Inflammatory macrophage treated with lipopolysaccharide for 4 hours (primary cell): ENCODE data around the gene PSEN2.

Source experiments
- DNase-seq: peaks from one replicate; pipeline ENCODE4 v3.0.0-alpha.2; 2020

The PSEN2 gene

GRCh38 chr1:226887006-226887405, 16.6 kb downstream of the PSEN2 start:
- no peak for DNase-seq

- no peak for DNase-seq
These were observed 17.6 kb downstream of the PSEN2 start for GRCh38 chr1:226888021-226888420.

GRCh38 chr1:226888816-226889215, 18.4 kb downstream of the PSEN2 start:
- DNase-seq = no peak

- DNase-seq = no peak
These were observed 19.4 kb downstream of the PSEN2 start for GRCh38 chr1:226889616-226890330.

- DNase-seq = no peak
These were observed 20.1 kb downstream of the PSEN2 start for GRCh38 chr1:226890331-226891108.

GRCh38 chr1:226891346-226891745, 20.9 kb downstream of the PSEN2 start:
- DNase-seq = no peak

GRCh38 chr1:226891846-226892523, 21.6 kb downstream of the PSEN2 start:
- peak; percentile 55 for DNase-seq

GRCh38 chr1:226892524-226892875, 22.1 kb downstream of the PSEN2 start:
- no peak for DNase-seq

GRCh38 chr1:226893936-226894335, 23.5 kb downstream of the PSEN2 start:
- no peak for DNase-seq

GRCh38 chr1:226894826-226895225, 24.4 kb downstream of the PSEN2 start:
- DNase-seq = no peak

GRCh38 chr1:226895644-226896043, 25.2 kb downstream of the PSEN2 start:
- no peak for DNase-seq

- peak; percentile 38 for DNase-seq
These were observed 27.8 kb downstream of the PSEN2 start for GRCh38 chr1:226898246-226898645.

GRCh38 chr1:226901421-226901820, 31.0 kb downstream of the PSEN2 start:
- no peak for DNase-seq

GRCh38 chr1:226902601-226903000, 32.2 kb downstream of the PSEN2 start:
- DNase-seq = no peak

- no peak for DNase-seq
These were observed 33.7 kb downstream of the PSEN2 start for GRCh38 chr1:226903819-226904716.

GRCh38 chr1:226904772-226905171, 34.4 kb downstream of the PSEN2 start:
- DNase-seq = no peak

- no peak for DNase-seq
These were observed 38.0 kb downstream of the PSEN2 start for GRCh38 chr1:226908419-226908818.

- no peak for DNase-seq
These were observed 38.5 kb downstream of the PSEN2 start for GRCh38 chr1:226908913-226909312.

- peak; percentile 2 for DNase-seq
These were observed 42.3 kb downstream of the PSEN2 start for GRCh38 chr1:226912587-226913176.

GRCh38 chr1:226915672-226915995, 45.2 kb downstream of the PSEN2 start:
- DNase-seq = no peak

GRCh38 chr1:226916497-226916896, 46.1 kb downstream of the PSEN2 start:
- no peak for DNase-seq

- no peak for DNase-seq
These were observed 49.2 kb downstream of the PSEN2 start for GRCh38 chr1:226919587-226919986.

GRCh38 chr1:226919995-226920394, 49.6 kb downstream of the PSEN2 start:
- DNase-seq = no peak
